B cell (primary cell): ENCODE measurements around the gene VPS9D1. TPM values are rescaled to one million over a fixed set of nuclear protein-coding genes. Genes with fewer than 3 reads are reported as not detected.

Experiments used
- ATAC-seq: fragments of 200-7000 bp; cut with Tn5 transposase; one replicate; pipeline ENCODE4 v1.10.0; 2021; ENCODE audit warnings: low read depth, mild to moderate bottlenecking, moderate number of reproducible peaks, moderate library complexity
- CTCF ChIA-PET: fragments of 350-600 bp; sonication (Branson Sonifier 250); formaldehyde crosslinking; loops from one replicate; lab custom pipeline; 2021; ENCODE audit warnings: antibody characterized with exemption, inconsistent platforms; lab: Charles Lee
- POLR2A ChIA-PET: fragments of 350-600 bp; sonication (Branson Sonifier 250); formaldehyde crosslinking; loops from one replicate; lab custom pipeline; 2021; ENCODE audit warnings: antibody characterized with exemption; lab: Charles Lee
- DNase-seq: peaks from one replicate; pipeline ENCODE4 v3.0.0; 2013
- H2AFZ ChIP-seq: 2 replicates; pipeline ENCODE4 v1.6.1; 2012; ENCODE audit warnings: mild to moderate bottlenecking, low read depth, low read length; ENCODE audit not compliant: insufficient read depth, poor library complexity, severe bottlenecking
- H3K27ac ChIP-seq, 2 donors: 1 replicate in 1 of 2; 2 replicates in 1 of 2; pipeline ENCODE4 v1.5.1; 2012 to 2013; ENCODE audit warnings: low read length in 2 of 2, mild to moderate bottlenecking in 2 of 2, moderate library complexity in 1 of 2
- H3K27me3 ChIP-seq, 4 experiments: fragments of 200-600 bp in 1 of 4; sonication (generic) in 1 of 4; replicated peaks in 1 of 4; 1 replicate in 2 of 4; 2 replicates in 2 of 4; pipeline versions ENCODE4 v1.6.1 to v1.7.0; 2013 to 2016; ENCODE audit warnings: low read length in 3 of 4, mild to moderate bottlenecking in 2 of 4, mixed read lengths in 1 of 4, moderate library complexity in 1 of 4; ENCODE audit not compliant: insufficient read depth in 4 of 4, control insufficient read depth in 3 of 4; ENCODE audit errors: control extremely low read depth in 1 of 4
- H3K36me3 ChIP-seq, 2 experiments: replicated peaks in 1 of 2; 1 replicate in 1 of 2; 2 replicates in 1 of 2; pipeline versions ENCODE4 v1.6.1 to v1.7.1; 2013; ENCODE audit warnings: low read length in 1 of 2; ENCODE audit not compliant: insufficient read depth in 2 of 2, control insufficient read depth in 1 of 2; ENCODE audit errors: control extremely low read depth in 1 of 2, extremely low read depth in 1 of 2
- H3K4me1 ChIP-seq, 2 donors: fragments of 200-600 bp in 1 of 2; sonication (generic) in 1 of 2; 1 replicate in 1 of 2; 2 replicates in 1 of 2; pipeline versions ENCODE4 v1.5.1 to v1.6.1; 2013 to 2017; ENCODE audit warnings: low read length in 2 of 2; ENCODE audit not compliant: control insufficient read depth in 2 of 2, insufficient read depth in 2 of 2
- H3K4me2 ChIP-seq: replicated peaks from 2 replicates; pipeline ENCODE3; 2012; ENCODE audit warnings: mild to moderate bottlenecking, low read depth, low read length; ENCODE audit not compliant: poor library complexity, severe bottlenecking
- H3K4me3 ChIP-seq, 5 experiments: fragments of 200-600 bp in 1 of 5; sonication (generic) in 1 of 5; 1 replicate in 3 of 5; 2 replicates in 2 of 5; pipeline versions ENCODE4 v1.5.1 to v1.7.0; 2011 to 2016; ENCODE audit warnings: low read length in 4 of 5, mild to moderate bottlenecking in 4 of 5, low read depth in 2 of 5, control low read depth in 1 of 5, moderate library complexity in 1 of 5; ENCODE audit not compliant: insufficient read depth in 1 of 5; ENCODE audit errors: control extremely low read depth in 1 of 5, extremely low read depth in 1 of 5
- H3K79me2 ChIP-seq: fragments of 200-600 bp; sonication (generic); one replicate; pipeline ENCODE4 v1.6.0; 2016; ENCODE audit warnings: low read length; ENCODE audit not compliant: control insufficient read depth, insufficient read depth
- H3K9ac ChIP-seq: fragments of 200-600 bp; sonication (generic); 2 replicates; pipeline ENCODE4 v1.6.1; 2017; ENCODE audit warnings: mild to moderate bottlenecking, low read length, moderate library complexity
- H3K9me3 ChIP-seq, 3 donors: one replicate each; pipeline versions ENCODE4 v1.6.1 to v1.7.1; 2013; ENCODE audit warnings: low read length in 2 of 3; ENCODE audit not compliant: control insufficient read depth in 2 of 3, insufficient read depth in 1 of 3; ENCODE audit errors: control extremely low read depth in 1 of 3
- H4K20me1 ChIP-seq: 2 replicates; pipeline ENCODE4 v1.6.0; 2012; ENCODE audit warnings: mild to moderate bottlenecking, low read length; ENCODE audit not compliant: insufficient read depth, control insufficient read depth, poor library complexity, severe bottlenecking
- H3K27ac Mint-ChIP-seq: one replicate; pipeline ENCODE4 v1.8.0; 2021; ENCODE audit warnings: mixed read lengths
- H3K27me3 Mint-ChIP-seq: one replicate; pipeline ENCODE4 v1.8.0; 2021; ENCODE audit warnings: mixed read lengths
- H3K4me1 Mint-ChIP-seq: one replicate; pipeline ENCODE4 v1.8.0; 2021; ENCODE audit warnings: mixed read lengths
- H3K4me3 Mint-ChIP-seq: one replicate; pipeline ENCODE4 v1.8.0; 2021; ENCODE audit warnings: mixed read lengths
- H3K9me3 Mint-ChIP-seq: one replicate; pipeline ENCODE4 v1.8.0; 2022; ENCODE audit warnings: mixed read lengths; ENCODE audit not compliant: insufficient read depth
- EZH2 ChIP-seq: IDR thresholded peaks from 2 replicates; pipeline ENCODE4 v1.6.1; 2012; ENCODE audit warnings: borderline replicate concordance, low read depth, mild to moderate bottlenecking, moderate library complexity, low read length; ENCODE audit not compliant: insufficient read depth, poor library complexity, severe bottlenecking
- WGBS: methylation state at CpG from one replicate; pipeline ENCODE4 v1.1.5; 2013; ENCODE audit warnings: missing lambda C conversion rate; ENCODE audit not compliant: insufficient coverage; 5-methylcytosine and 5-hydroxymethylcytosine counted together
- intact Hi-C: fragments of 100-400 bp; cut with micrococcal nuclease; formaldehyde crosslinking; loops from one replicate; pipeline ENCODE4 v1.10.0; 2022
- polyA minus RNA-seq: library from RNA; depleted of rRNA, polyadenylated mRNA; stranded (reverse); fragments of >200 nt; gene quantifications from 2 replicates; pipeline ENCODE4 v1.2.3, GENCODE V29; 2012
- polyA plus RNA-seq: library from polyadenylated mRNA; depleted of rRNA; stranded (reverse); fragments of >200 nt; gene quantifications from 2 replicates; pipeline ENCODE4 v1.2.3, GENCODE V29; 2012
- total RNA-seq, 2 donors: library from RNA; stranded (reverse); fragments of 120-200 nt in 1 of 2; gene quantifications; 1 replicate in 1 of 2; 2 replicates in 1 of 2; pipeline versions ENCODE4 v1.2.3 to v1.2.4, GENCODE V29; 2013 to 2022
- TF ChIP-seq, protein P1 (sequence below): fragments of 200-600 bp; IDR thresholded peaks from one replicate; pipeline ENCODE4 v1.8.0; 2022; ENCODE audit warnings: antibody characterized with exemption, mild to moderate bottlenecking

Gene VPS9D1, protein sequence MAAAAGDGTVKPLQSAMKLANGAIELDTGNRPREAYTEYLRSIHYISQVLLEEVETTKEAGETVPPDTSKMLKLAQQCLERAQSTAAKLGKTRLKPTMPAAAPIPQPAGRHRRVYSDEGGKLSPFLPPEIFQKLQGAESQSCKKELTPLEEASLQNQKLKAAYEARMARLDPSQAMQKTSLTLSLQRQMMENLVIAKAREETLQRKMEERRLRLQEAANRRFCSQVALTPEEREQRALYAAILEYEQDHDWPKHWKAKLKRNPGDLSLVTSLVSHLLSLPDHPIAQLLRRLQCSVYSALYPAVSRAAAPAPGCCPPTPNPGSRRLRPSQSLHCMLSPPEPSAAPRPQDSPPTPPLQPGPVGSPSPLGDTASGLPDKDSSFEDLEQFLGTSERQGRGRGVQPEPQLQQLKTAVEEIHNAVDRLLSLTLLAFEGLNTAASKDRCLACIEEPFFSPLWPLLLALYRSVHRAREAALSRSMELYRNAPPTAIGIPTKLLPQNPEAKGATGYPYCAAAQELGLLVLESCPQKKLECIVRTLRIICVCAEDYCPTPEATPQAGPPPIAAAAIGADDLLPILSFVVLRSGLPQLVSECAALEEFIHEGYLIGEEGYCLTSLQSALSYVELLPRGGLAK
- total RNA-seq (14.6 and 15.1 TPM in 2 replicates), polyA plus RNA-seq (17.0 and 24.0 TPM in 2 replicates), polyA minus RNA-seq (3.0 and 10.1 TPM in 2 replicates)
- total RNA-seq (2013), result 4.6 TPM

DNA sequence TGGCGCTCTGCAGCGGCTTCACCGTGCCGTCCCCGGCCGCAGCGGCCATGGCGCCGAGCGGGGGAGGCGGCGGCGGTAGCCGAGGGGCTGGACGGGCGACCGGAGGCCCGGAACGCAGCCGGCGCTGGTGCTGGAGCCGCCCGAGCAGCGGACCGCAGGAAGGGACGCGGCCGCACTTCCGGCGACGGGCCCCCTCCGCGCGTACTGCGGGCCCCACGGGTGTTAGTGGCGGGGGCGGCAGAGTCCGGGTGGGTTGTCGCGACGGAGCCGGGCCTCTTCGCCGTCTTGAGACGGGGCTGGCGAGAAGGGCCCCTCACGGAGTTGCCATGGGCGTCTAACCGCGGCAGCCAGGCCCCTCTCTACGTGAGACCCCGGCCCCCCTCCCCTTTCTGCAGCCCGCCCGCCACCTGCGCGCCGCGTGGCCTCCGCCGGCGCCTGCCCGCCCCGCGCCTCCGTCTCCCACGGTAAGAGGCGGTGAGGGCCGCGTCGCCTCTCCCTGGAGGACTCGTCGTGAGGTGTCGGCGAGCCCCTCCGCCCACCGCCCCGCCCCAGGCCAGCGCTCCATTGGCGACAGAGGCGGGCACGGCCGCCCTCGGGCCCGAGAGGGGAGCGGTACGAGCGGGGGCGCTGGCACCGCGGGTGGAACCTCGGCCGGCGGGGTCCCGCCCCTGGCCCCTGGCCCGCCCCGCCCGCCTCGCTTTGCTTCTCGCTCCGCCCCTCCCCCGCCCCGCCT, at the start of gene VPS9D1, which contains the start of gene ZNF276:
Gene VPS9D1 (minus strand): TSS at position 86 of the 733 bp plus-strand sequence. CDS start 37 bp downstream, at position 49.
Gene ZNF276 (plus strand): TSS at position 725 of the 733 bp plus-strand sequence. CDS start 104 bp downstream, outside the sequence.
- peak within 1 kb of the TSS; percentile 76 for H2AFZ ChIP-seq
- peak within 1 kb of the TSS; percentile 59 to 92 for H3K27ac ChIP-seq
- H3K27ac Mint-ChIP-seq, result peak within 1 kb of the TSS; percentile 92
- WGBS, result under 1% methylated on average over 103 of the region's 103 CpGs
- intact Hi-C loops, result loop anchor here (1.0 to 5.0 kb wide), 5 partner anchors 10 to 152 kb away; partner anchors contain the start of genes CDK10, FANCA and TCF25
- peaks cover 56% of the 10 kb centered on the region for H3K79me2 ChIP-seq
- H3K9me3 ChIP-seq, result peaks cover 0 to 3% (median 0%) of the 10 kb centered on the region in 3 donors
- H3K4me2 ChIP-seq, result peak within 1 kb of the TSS; percentile 100
- H3K36me3 ChIP-seq, result peaks cover 0 to 29% of the 10 kb centered on the region in 2 experiments
- H3K27me3 ChIP-seq, result no peaks in the 10 kb centered on the region
- H3K4me1 ChIP-seq, result peaks cover 27 to 34% of the 10 kb centered on the region in 2 donors
- H3K4me3 ChIP-seq, result peak within 1 kb of the TSS; percentile 61 to 97 (median 72)
- TF ChIP-seq, protein P1, sequence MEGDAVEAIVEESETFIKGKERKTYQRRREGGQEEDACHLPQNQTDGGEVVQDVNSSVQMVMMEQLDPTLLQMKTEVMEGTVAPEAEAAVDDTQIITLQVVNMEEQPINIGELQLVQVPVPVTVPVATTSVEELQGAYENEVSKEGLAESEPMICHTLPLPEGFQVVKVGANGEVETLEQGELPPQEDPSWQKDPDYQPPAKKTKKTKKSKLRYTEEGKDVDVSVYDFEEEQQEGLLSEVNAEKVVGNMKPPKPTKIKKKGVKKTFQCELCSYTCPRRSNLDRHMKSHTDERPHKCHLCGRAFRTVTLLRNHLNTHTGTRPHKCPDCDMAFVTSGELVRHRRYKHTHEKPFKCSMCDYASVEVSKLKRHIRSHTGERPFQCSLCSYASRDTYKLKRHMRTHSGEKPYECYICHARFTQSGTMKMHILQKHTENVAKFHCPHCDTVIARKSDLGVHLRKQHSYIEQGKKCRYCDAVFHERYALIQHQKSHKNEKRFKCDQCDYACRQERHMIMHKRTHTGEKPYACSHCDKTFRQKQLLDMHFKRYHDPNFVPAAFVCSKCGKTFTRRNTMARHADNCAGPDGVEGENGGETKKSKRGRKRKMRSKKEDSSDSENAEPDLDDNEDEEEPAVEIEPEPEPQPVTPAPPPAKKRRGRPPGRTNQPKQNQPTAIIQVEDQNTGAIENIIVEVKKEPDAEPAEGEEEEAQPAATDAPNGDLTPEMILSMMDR, result no peak
- TF ChIP-seq EZH2, result no peak
- ATAC-seq (peak; percentile 71), DNase-seq (peak; percentile 90)
- H3K9me3 Mint-ChIP-seq, result no peaks in the 10 kb centered on the region
- ChIA-PET POLR2A (interaction anchor here (0.6 to 0.9 kb wide), 2 partner anchors 15 to 152 kb away, joined by 3 to 4 read pairs; partner anchors contain the start of gene TCF25), CTCF (interaction anchor here (1.2 to 1.5 kb wide), 3 partner anchors 15 to 140 kb away, joined by 4 to 7 read pairs (median 4); no protein-coding TSS in a partner anchor)
- H4K20me1 ChIP-seq, result peaks cover 53% of the 10 kb centered on the region
- H3K4me1 Mint-ChIP-seq, result peaks cover 26% of the 10 kb centered on the region
- no peaks in the 10 kb centered on the region for H3K27me3 Mint-ChIP-seq
- peak within 1 kb of the TSS; percentile 86 for H3K9ac ChIP-seq
- peak within 1 kb of the TSS; percentile 88 for H3K4me3 Mint-ChIP-seq
